ENCODE results near the gene LHB. TPM values are rescaled to one million over a fixed set of nuclear protein-coding genes. Genes with fewer than 3 reads are reported as not detected.
A peak's percentile ranks its signal among the peaks of the same experiment; 100 is the strongest.

LHB gene
- total RNA-seq, 1 donor from 2014 or later, result not detected

- H3K27ac Mint-ChIP-seq (ENCODE audit: unreplicated experiment), result peak overlapping the region; percentile 93
- peaks cover 40% of the 10 kb centered on the region for H3K4me1 Mint-ChIP-seq (ENCODE audit: low read depth)
- peak overlapping the region; percentile 98 for H3K4me3 Mint-ChIP-seq (ENCODE audit: unreplicated experiment)
- no peaks in the 10 kb centered on the region for H3K9me3 Mint-ChIP-seq (ENCODE audit: low read depth)
- TF ChIP-seq CTCF (IDR thresholded peaks at IDR 0.05), result no peak
- no peak for DNase-seq (ENCODE audit: low spot score)
- H3K27me3 Mint-ChIP-seq (ENCODE audit: low read depth), result no peaks in the 10 kb centered on the region
- peaks cover 14% of the 10 kb centered on the region for H3K36me3 Mint-ChIP-seq (ENCODE audit: low read depth)
Measured at GRCh38 chr19:48991873-48992580, 24.9 kb downstream of the LHB start.

- peak overlapping the region; percentile 98 for H3K4me3 Mint-ChIP-seq (ENCODE audit: unreplicated experiment)
- no peak for DNase-seq (ENCODE audit: low spot score)
- H3K4me1 Mint-ChIP-seq (ENCODE audit: low read depth), result peaks cover 40% of the 10 kb centered on the region
Measured at GRCh38 chr19:48991011-48991609, 25.8 kb downstream of the LHB start.

GRCh38 chr19:48990400-48990799 lies 26.5 kb downstream of the LHB start:
- peaks cover 40% of the 10 kb centered on the region for H3K4me1 Mint-ChIP-seq (ENCODE audit: low read depth)
- no peaks in the 10 kb centered on the region for H3K27me3 Mint-ChIP-seq (ENCODE audit: low read depth)
- no peak overlapping the region for H3K4me3 Mint-ChIP-seq (ENCODE audit: unreplicated experiment)
- no peak for DNase-seq (ENCODE audit: low spot score)
- H3K9me3 Mint-ChIP-seq (ENCODE audit: low read depth), result no peaks in the 10 kb centered on the region
- TF ChIP-seq CTCF (IDR thresholded peaks at IDR 0.05), result no peak
- peaks cover 17% of the 10 kb centered on the region for H3K36me3 Mint-ChIP-seq (ENCODE audit: low read depth)
- H3K27ac Mint-ChIP-seq (ENCODE audit: unreplicated experiment), result no peak overlapping the region

More at GRCh38 chr19:48991011-48991609, 25.8 kb downstream of the LHB start:
- Mint-ChIP-seq H3K9me3 (ENCODE audit: low read depth) (no peaks in the 10 kb centered on the region), H3K36me3 (ENCODE audit: low read depth) (peaks cover 14% of the 10 kb centered on the region), H3K27ac (ENCODE audit: unreplicated experiment) (no peak overlapping the region), H3K27me3 (ENCODE audit: low read depth) (no peaks in the 10 kb centered on the region)
- TF ChIP-seq CTCF (IDR thresholded peaks at IDR 0.05), result no peak

GRCh38 chr19:48989701-48990291 lies 27.1 kb downstream of the LHB start:
- Mint-ChIP-seq H3K4me3 (ENCODE audit: unreplicated experiment) (no peak overlapping the region), H3K9me3 (ENCODE audit: low read depth) (no peaks in the 10 kb centered on the region), H3K27me3 (ENCODE audit: low read depth) (no peaks in the 10 kb centered on the region), H3K27ac (ENCODE audit: unreplicated experiment) (peak overlapping the region; percentile 36), H3K4me1 (ENCODE audit: low read depth) (peaks cover 34% of the 10 kb centered on the region), H3K36me3 (ENCODE audit: low read depth) (peaks cover 19% of the 10 kb centered on the region)
- no peak for TF ChIP-seq CTCF (IDR thresholded peaks at IDR 0.05)
- DNase-seq (ENCODE audit: low spot score), result no peak

GRCh38 chr19:48988860-48989259 lies 28.0 kb downstream of the LHB start:
- peak overlapping the region; percentile 23 for H3K27ac Mint-ChIP-seq (ENCODE audit: unreplicated experiment)
- H3K4me3 Mint-ChIP-seq (ENCODE audit: unreplicated experiment), result no peak overlapping the region
- H3K9me3 Mint-ChIP-seq (ENCODE audit: low read depth), result no peaks in the 10 kb centered on the region
- no peak for TF ChIP-seq CTCF (IDR thresholded peaks at IDR 0.05)
- H3K36me3 Mint-ChIP-seq (ENCODE audit: low read depth), result peaks cover 19% of the 10 kb centered on the region
- DNase-seq (ENCODE audit: low spot score), result no peak
- peaks cover 25% of the 10 kb centered on the region for H3K4me1 Mint-ChIP-seq (ENCODE audit: low read depth)
- no peaks in the 10 kb centered on the region for H3K27me3 Mint-ChIP-seq (ENCODE audit: low read depth)
